Choroid plexus epithelial cell (primary cell): ENCODE measurements around the gene VWDE.
A peak's percentile ranks its signal among the peaks of the same experiment; 100 is the strongest.
"Not testable (repeated sequence)": the region's sequence is repeated elsewhere in the genome, so short reads cannot be mapped to it uniquely, and the experiment has no call there.

Source experiments
- DNase-seq: peaks from one replicate; pipeline ENCODE4 v3.0.0-alpha.2; 2010; ENCODE audit warnings: low read depth
- H3K4me3 ChIP-seq: 2 replicates; pipeline ENCODE4 v1.5.1; 2011; ENCODE audit warnings: low read depth, mild to moderate bottlenecking, control low read depth, low read length, moderate library complexity
- CTCF ChIP-seq: conservative IDR thresholded peaks from 2 replicates; pipeline ENCODE4 v1.5.1; 2011; ENCODE audit warnings: low read depth, mild to moderate bottlenecking, control low read depth, inconsistent platforms, low read length, moderate library complexity

The VWDE gene

GRCh38 chr7:12402365-12402725, 1.3 kb downstream of the VWDE start:
- H3K4me3 ChIP-seq, result no peak overlapping the region
- no peak for TF ChIP-seq CTCF
- DNase-seq, result no peak

GRCh38 chr7:12401538-12402364, 1.9 kb downstream of the VWDE start:
- TF ChIP-seq CTCF, result no peak
- no peak for DNase-seq
- H3K4me3 ChIP-seq, result no peak overlapping the region

GRCh38 chr7:12398186-12398585, 5.5 kb downstream of the VWDE start:
- no peak overlapping the region for H3K4me3 ChIP-seq
- no peak for TF ChIP-seq CTCF
- DNase-seq, result no peak

GRCh38 chr7:12397671-12398070, 6.0 kb downstream of the VWDE start:
- no peak for DNase-seq
- no peak overlapping the region for H3K4me3 ChIP-seq
- TF ChIP-seq CTCF, result no peak

- DNase-seq, H3K4me3 ChIP-seq: not testable (repeated sequence)
These were observed 7.0 kb downstream of the VWDE start for GRCh38 chr7:12396670-12397069.

- no peak overlapping the region for H3K4me3 ChIP-seq
- DNase-seq, result no peak
- TF ChIP-seq CTCF, result no peak
These were observed 11.6 kb downstream of the VWDE start for GRCh38 chr7:12391922-12392615.

- DNase-seq, result peak; percentile 84
- H3K4me3 ChIP-seq, result no peak overlapping the region
- TF ChIP-seq CTCF, result peak; percentile 90
These were observed 14.5 kb downstream of the VWDE start for GRCh38 chr7:12389089-12389700.
